SU-DHL-6 (cell line): Measurements from ENCODE around the gene COMMD7.

Experiments
- CTCF ChIP-seq: fragments of 200-600 bp; sonication (generic); IDR thresholded peaks from one replicate; pipeline ENCODE4 v1.5.1; 2017; ENCODE audit warnings: antibody characterized with exemption, mild to moderate bottlenecking, low read length, moderate library complexity; ENCODE audit not compliant: insufficient read depth, poor library complexity, severe bottlenecking
- EZH2phosphoT487 ChIP-seq: fragments of 200-600 bp; sonication (generic), shearing (Covaris generic); conservative IDR thresholded peaks from 2 replicates; pipeline ENCODE4 v1.6.1; 2018; ENCODE audit warnings: mild to moderate bottlenecking, antibody characterized with exemption, low read length, moderate library complexity, mixed read lengths

GRCh38 chr20:32731882-32732266 is 11.4 kb downstream of the COMMD7 start:
- TF ChIP-seq CTCF (no peak), EZH2phosphoT487 (no peak)
